Measurements from ENCODE around the gene UGT1A1.
"Not testable (repeated sequence)": the region's sequence is repeated elsewhere in the genome, so short reads cannot be mapped to it uniquely, and the experiment has no call there.

The UGT1A1 gene

GRCh38 chr2:233760043-233760442 lies at the start of gene UGT1A1:
UGT1A1 (plus strand) TSS chr2:233760270; CDS start chr2:233760288, 18 bp downstream.
- DNase-seq = no peak

DNA sequence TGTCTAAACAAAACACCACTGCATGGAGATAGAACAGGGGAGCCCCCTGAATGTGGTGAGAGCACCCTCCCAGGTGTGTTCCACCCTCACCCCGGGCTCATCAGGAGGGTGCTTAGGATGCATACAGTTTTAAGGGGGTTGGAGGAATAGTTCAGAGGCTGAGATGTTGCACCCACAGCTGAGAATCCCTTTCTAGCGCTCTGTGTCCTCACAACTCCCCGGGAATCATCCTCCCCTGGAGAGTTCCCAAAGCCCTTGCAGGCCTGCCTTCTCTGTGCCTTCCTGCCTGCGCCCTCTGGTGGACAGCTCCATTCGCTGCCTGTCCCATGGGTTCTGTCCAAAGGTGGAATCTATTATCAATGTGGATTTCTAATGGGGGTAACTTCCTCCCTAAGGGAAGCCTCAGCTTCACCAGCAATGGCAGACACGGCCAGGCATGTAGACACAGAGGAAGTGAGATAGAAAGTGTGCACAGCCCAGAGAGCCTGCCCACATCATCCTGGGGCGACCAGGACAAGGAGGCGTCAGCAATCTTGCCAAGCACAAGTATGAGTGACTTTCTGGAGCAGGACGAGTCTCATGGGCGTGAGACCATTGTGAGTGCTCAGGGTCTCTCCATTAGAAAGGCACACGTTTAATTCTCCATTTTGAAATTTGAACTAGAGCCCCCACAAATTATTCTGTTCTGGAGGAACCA lies 48.6 kb upstream of the UGT1A1 start:
- DNase-seq = peak; percentile 53

- no peak for DNase-seq
Observed at GRCh38 chr2:233712611-233713261, 47.3 kb upstream of the UGT1A1 start, which contains the start of gene UGT1A5. UGT1A5 (plus strand) TSS chr2:233712907; CDS start chr2:233712992, 85 bp downstream.

- DNase-seq = no peak
Observed at GRCh38 chr2:233713262-233713615, 46.8 kb upstream of the UGT1A1 start.

DNA sequence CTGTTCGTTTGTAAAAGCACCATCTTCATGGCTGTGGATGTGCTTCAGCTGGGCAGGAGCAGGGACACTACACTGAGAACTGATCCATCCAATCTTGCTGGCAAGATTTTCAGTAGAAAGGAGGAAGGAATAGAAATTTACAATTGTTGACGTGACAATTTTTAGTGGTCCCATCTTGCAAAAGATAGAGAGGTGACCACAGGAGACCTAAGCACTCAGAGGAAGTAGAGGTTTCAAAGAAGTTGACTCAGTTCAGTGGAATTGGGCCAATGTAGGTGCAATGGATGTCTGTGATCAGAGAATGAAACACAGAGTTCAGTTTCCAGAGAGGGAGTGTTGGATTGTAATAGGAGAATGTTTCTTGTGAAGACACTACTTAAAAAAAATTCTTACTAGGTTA lies 45.9 kb upstream of the UGT1A1 start:
- no peak for DNase-seq

DNA sequence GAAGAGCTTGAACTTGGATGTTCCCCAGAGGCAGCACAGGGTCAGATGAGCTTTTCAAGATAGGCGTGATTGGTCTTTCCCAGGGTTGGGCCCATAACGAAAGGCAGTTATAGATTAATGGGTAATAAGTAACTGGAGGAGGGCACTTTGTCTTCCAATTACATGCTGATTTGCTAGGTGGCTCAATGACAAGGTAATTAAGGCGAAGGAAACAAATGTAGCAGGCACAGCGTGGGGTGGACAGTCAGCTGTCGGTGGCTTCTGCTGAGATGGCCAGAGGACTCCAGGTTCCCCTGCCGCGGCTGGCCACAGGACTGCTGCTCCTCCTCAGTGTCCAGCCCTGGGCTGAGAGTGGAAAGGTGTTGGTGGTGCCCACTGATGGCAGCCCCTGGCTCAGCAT lies 41.5 kb upstream of the UGT1A1 start, which contains the start of gene UGT1A4:
TSS of gene UGT1A4 (plus strand) at position 185 of the 400 bp plus-strand sequence. CDS start at position 270, 85 bp downstream.
- no peak for DNase-seq

- no peak for DNase-seq
Observed at GRCh38 chr2:233728723-233729301, 31.3 kb upstream of the UGT1A1 start, which contains the start of gene UGT1A3. UGT1A3 (plus strand) TSS chr2:233729042; CDS start chr2:233729127, 85 bp downstream.

- DNase-seq = not testable (repeated sequence)
Observed at GRCh38 chr2:233736868-233737653, 23.0 kb upstream of the UGT1A1 start.

DNA sequence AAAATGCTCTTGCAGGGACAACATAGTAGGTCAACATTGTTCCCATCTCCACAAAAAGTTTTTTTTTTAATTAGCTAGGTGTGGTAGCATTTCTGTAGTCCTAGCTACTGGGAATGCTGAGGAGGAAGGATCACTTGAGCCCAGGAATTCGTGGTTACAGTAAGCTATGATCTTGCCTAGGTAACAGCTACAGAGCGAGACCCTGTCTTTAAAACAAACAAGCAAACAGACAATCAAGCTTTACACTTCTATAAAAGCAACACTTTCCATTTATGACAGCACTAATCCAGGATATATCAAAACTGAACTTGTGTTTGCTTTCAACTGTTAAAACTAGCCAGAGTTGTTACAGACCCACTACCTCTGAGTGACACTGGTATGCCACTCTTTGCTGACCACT lies 19.2 kb upstream of the UGT1A1 start:
- no peak for DNase-seq

GRCh38 chr2:233743464-233744259 lies 16.4 kb upstream of the UGT1A1 start:
- no peak for DNase-seq

GRCh38 chr2:233745073-233745755 lies 14.9 kb upstream of the UGT1A1 start:
- DNase-seq = no peak

- not testable (repeated sequence) for DNase-seq
Observed at GRCh38 chr2:233745838-233746237, 14.2 kb upstream of the UGT1A1 start.

DNA sequence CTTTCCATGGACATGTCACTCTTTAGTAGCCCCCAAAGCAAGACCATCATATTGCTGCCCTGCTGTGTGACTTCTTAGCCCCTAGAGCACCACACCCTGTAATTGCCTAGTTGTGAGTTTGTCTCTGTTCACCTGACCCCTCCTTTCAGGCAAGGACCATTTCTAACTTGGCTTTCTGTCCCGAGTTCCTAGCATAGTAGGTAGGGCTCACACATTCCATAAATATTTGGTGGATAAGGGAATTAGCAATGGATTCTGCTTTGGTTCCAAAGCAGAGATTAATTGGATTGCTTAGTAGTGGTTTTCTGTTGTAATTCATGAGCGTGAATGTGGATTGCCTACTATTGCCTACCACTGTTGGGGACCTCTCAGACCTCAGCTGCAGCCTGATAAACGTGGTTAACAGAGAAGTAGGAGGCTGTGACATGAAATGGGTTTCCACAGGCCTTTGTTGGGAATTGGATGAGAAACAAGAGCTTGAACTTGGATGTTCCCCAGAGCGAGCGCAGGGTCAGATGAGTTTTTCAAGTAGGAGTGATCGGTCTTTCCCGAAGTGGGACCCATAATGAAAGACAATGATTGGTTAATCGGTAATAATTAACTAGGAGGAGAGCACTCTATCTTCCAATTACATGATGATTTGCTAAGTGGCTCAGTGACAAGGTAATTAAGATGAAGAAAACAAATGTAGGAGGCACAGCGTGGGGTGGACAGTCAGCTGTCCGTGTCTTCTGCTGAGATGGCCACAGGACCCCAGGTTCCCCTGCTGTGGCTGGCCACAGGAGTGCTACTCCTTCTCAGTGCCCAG lies 13.4 kb upstream of the UGT1A1 start:
- DNase-seq = no peak

DNA sequence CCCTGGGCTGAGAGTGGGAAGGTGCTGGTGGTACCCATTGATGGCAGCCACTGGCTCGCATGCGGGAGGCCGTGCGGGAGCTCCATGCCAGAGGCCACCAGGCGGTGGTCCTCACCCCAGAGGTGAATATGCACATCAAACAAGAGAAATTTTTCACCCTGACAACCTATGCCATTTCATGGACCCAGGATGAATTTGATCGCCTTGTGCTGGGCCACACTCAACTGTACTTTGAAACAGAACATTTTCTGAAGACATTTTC lies 12.9 kb upstream of the UGT1A1 start:
- DNase-seq = no peak

- DNase-seq = not testable (repeated sequence)
Observed at GRCh38 chr2:233750689-233751088, 9.4 kb upstream of the UGT1A1 start.

GRCh38 chr2:233751212-233752009 lies 8.7 kb upstream of the UGT1A1 start:
- not testable (repeated sequence) for DNase-seq

DNA sequence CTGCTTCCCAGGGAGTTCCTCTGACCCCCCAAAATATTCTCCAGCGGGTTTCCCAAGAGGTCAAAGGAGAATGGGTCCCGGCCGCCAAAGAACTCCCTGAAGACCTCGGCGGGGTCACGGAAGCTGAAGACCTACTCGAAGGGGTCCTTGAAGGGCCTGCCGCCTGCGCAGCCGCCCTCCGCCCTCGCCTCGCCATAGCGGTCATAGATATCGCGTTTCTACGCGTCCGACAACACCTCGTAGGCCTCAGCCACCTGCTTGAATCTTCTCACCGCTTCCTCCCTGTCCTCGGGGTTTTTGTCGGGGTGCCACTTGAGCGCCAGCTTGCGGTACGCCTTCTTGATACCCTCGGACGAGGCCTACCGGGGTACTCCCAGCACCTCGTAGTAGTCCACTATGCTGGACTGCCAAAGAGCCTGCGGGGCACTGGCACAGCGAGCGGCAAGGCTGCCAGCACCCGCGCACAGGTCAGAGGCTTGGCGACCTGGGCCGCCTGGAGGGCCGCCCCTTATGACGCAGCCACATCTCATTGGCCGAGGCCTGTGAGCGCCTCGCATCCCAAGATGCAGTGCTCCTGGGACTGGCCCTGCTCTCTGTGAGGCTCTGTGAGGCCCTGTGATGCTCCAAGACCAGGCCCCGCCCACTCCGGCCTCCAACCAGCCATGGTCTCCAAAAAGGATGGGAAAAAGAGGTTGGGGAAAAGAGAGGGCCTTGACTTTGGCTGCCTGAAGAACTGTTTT lies 5.0 kb upstream of the UGT1A1 start:
- no peak for DNase-seq

GRCh38 chr2:233756429-233757081 lies 3.5 kb upstream of the UGT1A1 start:
- no peak for DNase-seq

DNA sequence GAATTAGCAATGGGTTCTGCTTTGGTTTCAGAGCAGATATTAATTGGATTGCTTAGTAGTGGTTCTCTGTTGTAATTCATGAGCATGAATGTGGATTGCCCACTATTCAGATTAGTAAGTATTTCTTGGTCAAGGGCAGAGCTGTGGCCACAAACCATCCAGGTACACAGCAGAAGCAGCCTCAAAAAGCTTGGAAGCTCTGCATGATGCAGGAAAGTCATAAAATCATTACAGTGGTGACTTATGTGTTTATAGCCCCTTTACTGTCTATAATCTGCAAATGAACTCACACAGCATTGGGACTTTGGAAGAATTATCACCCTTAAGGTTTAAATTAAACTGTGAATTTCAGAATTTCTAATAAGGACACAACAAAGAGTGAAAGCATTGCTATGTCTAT lies 1.9 kb upstream of the UGT1A1 start:
- no peak for DNase-seq
